Measurements from ENCODE around the gene ELOVL3.

DNA sequence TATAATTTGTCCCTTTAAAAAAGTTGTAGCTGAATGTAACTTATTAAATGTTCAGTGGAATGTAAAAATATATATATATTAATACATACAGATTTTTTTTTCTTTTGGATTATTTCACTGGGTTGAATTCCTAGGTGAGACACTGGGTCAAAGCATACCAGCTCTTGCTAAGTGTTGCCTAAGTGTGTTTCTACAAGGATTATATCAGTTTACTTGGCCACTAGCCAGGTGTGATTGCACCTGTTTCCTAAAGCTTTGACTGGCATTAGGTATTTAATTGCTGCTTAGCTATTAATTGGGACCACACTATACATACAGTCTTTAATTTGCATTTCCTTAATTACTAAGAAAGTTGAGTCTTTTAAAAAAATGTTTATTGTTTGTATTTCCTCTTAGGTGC lies 5.5 kb upstream of the ELOVL3 start:
- TF ChIP-seq, protein P1, sequence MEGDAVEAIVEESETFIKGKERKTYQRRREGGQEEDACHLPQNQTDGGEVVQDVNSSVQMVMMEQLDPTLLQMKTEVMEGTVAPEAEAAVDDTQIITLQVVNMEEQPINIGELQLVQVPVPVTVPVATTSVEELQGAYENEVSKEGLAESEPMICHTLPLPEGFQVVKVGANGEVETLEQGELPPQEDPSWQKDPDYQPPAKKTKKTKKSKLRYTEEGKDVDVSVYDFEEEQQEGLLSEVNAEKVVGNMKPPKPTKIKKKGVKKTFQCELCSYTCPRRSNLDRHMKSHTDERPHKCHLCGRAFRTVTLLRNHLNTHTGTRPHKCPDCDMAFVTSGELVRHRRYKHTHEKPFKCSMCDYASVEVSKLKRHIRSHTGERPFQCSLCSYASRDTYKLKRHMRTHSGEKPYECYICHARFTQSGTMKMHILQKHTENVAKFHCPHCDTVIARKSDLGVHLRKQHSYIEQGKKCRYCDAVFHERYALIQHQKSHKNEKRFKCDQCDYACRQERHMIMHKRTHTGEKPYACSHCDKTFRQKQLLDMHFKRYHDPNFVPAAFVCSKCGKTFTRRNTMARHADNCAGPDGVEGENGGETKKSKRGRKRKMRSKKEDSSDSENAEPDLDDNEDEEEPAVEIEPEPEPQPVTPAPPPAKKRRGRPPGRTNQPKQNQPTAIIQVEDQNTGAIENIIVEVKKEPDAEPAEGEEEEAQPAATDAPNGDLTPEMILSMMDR (IDR thresholded peaks at IDR 0.05) = no peak
- TF ChIP-seq, protein P2, sequence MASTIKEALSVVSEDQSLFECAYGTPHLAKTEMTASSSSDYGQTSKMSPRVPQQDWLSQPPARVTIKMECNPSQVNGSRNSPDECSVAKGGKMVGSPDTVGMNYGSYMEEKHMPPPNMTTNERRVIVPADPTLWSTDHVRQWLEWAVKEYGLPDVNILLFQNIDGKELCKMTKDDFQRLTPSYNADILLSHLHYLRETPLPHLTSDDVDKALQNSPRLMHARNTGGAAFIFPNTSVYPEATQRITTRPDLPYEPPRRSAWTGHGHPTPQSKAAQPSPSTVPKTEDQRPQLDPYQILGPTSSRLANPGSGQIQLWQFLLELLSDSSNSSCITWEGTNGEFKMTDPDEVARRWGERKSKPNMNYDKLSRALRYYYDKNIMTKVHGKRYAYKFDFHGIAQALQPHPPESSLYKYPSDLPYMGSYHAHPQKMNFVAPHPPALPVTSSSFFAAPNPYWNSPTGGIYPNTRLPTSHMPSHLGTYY (CRISPR knock-in tag; IDR thresholded peaks at IDR 0.05) = no peak
- no peak for TF ChIP-seq SMAD3 (CRISPR knock-in tag; IDR thresholded peaks at IDR 0.05; ENCODE audit: borderline replicate concordance)
- no peak for TF ChIP-seq IRF2 (CRISPR knock-in tag; IDR thresholded peaks at IDR 0.05; ENCODE audit: borderline replicate concordance, low read depth)
- no peak for TF ChIP-seq HMGXB4 (CRISPR knock-in tag; IDR thresholded peaks at IDR 0.05)
- TF ChIP-seq JUN (CRISPR knock-in tag; IDR thresholded peaks at IDR 0.05) = no peak
- TF ChIP-seq ZMAT4 (CRISPR knock-in tag; IDR thresholded peaks at IDR 0.05) = no peak
- TF ChIP-seq SP1 (CRISPR knock-in tag; conservative IDR thresholded peaks at IDR 0.05) = no peak
- no peak for TF ChIP-seq E2F1 (CRISPR knock-in tag; IDR thresholded peaks at IDR 0.05)
- TF ChIP-seq USF1 (CRISPR knock-in tag; IDR thresholded peaks at IDR 0.05) = no peak
- TF ChIP-seq ZBTB21 (CRISPR knock-in tag; IDR thresholded peaks at IDR 0.05; ENCODE audit: borderline replicate concordance) = no peak
